ENCODE results near the gene ELMOD1.

ELMOD1 gene

GRCh38 chr11:107624983-107625684, 34.2 kb downstream of the ELMOD1 start (continued):
- no peak for TF ChIP-seq TSHZ2 (CRISPR knock-in tag; IDR thresholded peaks at IDR 0.05)
- no peak for TF ChIP-seq TCF4 (CRISPR knock-in tag; IDR thresholded peaks at IDR 0.05; ENCODE audit: borderline replicate concordance)
- no peak for TF ChIP-seq ZNF565 (CRISPR knock-in tag; conservative IDR thresholded peaks at IDR 0.05; ENCODE audit: low read depth)
- TF ChIP-seq CREB5 (CRISPR knock-in tag; IDR thresholded peaks at IDR 0.05; ENCODE audit: low read depth), result no peak
- TF ChIP-seq RARB (CRISPR knock-in tag; IDR thresholded peaks at IDR 0.05), result no peak
- TF ChIP-seq PATZ1 (CRISPR knock-in tag; IDR thresholded peaks at IDR 0.05; ENCODE audit: borderline replicate concordance), result no peak
- TF ChIP-seq ISL1 (CRISPR knock-in tag; IDR thresholded peaks at IDR 0.05), result no peak
- no peak for TF ChIP-seq CSDC2 (CRISPR knock-in tag; IDR thresholded peaks at IDR 0.05)
- TF ChIP-seq ZNF8 (CRISPR knock-in tag; IDR thresholded peaks at IDR 0.05), result no peak
- no peak for TF ChIP-seq GLIS3 (CRISPR knock-in tag; IDR thresholded peaks at IDR 0.05)

GRCh38 chr11:107625685-107625989, 34.7 kb downstream of the ELMOD1 start:
- TF ChIP-seq ZFP3 (CRISPR knock-in tag; IDR thresholded peaks at IDR 0.05) (no peak), CSRNP3 (CRISPR knock-in tag; IDR thresholded peaks at IDR 0.05) (no peak), TOX (CRISPR knock-in tag; IDR thresholded peaks at IDR 0.05; ENCODE audit: borderline replicate concordance) (no peak), GLIS3 (CRISPR knock-in tag; IDR thresholded peaks at IDR 0.05) (no peak), CSDC2 (CRISPR knock-in tag; IDR thresholded peaks at IDR 0.05) (no peak), ZFP30 (CRISPR knock-in tag; IDR thresholded peaks at IDR 0.05) (no peak), TCF4 (CRISPR knock-in tag; IDR thresholded peaks at IDR 0.05; ENCODE audit: borderline replicate concordance) (no peak), CREB5 (CRISPR knock-in tag; IDR thresholded peaks at IDR 0.05; ENCODE audit: low read depth) (no peak), BACH2 (CRISPR knock-in tag; IDR thresholded peaks at IDR 0.05; ENCODE audit: borderline replicate concordance) (no peak)
- no peak for ATAC-seq

GRCh38 chr11:107631043-107631442, 40.1 kb downstream of the ELMOD1 start:
- TF ChIP-seq OSR1 (CRISPR knock-in tag; IDR thresholded peaks at IDR 0.05), result no peak
- TF ChIP-seq ZNF8 (CRISPR knock-in tag; IDR thresholded peaks at IDR 0.05), result no peak
- TF ChIP-seq CSRNP3 (CRISPR knock-in tag; IDR thresholded peaks at IDR 0.05), result no peak
- no peak for TF ChIP-seq TOX (CRISPR knock-in tag; IDR thresholded peaks at IDR 0.05; ENCODE audit: borderline replicate concordance)
- TF ChIP-seq PATZ1 (CRISPR knock-in tag; IDR thresholded peaks at IDR 0.05; ENCODE audit: borderline replicate concordance), result no peak
- TF ChIP-seq ESRRG (CRISPR knock-in tag; IDR thresholded peaks at IDR 0.05), result no peak
- no peak for TF ChIP-seq PPARA (CRISPR knock-in tag; IDR thresholded peaks at IDR 0.05; ENCODE audit: borderline replicate concordance)
- no peak for TF ChIP-seq ZNF565 (CRISPR knock-in tag; conservative IDR thresholded peaks at IDR 0.05; ENCODE audit: low read depth)
- no peak for TF ChIP-seq CREB5 (CRISPR knock-in tag; IDR thresholded peaks at IDR 0.05; ENCODE audit: low read depth)
- no peak for TF ChIP-seq BACH2 (CRISPR knock-in tag; IDR thresholded peaks at IDR 0.05; ENCODE audit: borderline replicate concordance)
- no peak for TF ChIP-seq RARB (CRISPR knock-in tag; IDR thresholded peaks at IDR 0.05)
- ATAC-seq, result no peak
